ENCODE results near the gene TPRA1. TPM values are rescaled to one million over a fixed set of nuclear protein-coding genes. Genes with fewer than 3 reads are reported as not detected.

The TPRA1 gene
- total RNA-seq, 1 donor from 2014 or later = 41.6 TPM

DNA sequence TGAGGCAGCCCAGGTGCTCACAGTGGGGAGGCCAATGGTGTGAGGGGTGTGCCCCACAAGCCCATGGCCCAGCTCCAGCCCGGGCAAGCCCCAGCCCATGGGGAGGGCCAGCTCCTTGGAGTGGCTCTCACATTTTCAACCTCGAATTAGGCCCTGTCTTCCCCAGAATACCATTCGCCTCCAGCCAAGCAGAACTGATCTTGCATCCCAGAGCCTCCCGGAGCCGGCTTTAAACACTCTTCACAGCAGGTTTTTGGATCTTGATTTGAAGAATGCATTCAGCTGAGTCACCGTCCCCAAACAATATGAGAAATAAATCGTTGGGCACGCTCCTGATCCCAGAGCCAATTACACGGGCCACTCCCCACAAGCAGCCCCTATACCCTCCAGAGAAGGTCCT lies 23.7 kb downstream of the TPRA1 start:
- DNase-seq (ENCODE audit: low read depth) = no peak

DNA sequence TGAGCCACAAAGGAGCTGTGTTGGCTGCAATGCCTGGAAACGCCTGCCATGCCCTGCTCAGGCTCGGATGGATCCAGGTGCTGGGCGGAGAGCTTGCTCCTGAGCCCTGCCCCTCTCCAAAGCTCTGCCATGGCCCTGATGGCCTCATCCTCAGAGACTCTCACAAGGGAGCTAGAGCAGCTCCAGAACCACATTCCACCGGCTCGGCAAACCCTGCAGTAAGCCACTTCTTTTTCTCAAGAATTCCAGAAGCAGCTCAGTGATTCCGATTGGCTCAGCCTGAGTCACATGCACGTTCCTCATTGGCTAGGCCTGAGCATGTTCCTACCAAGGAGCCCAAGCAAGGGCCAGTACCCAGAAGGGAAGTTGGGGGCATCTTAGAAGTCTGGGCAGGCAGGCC lies 24.8 kb downstream of the TPRA1 start:
- no peak for DNase-seq (ENCODE audit: low read depth)

DNA sequence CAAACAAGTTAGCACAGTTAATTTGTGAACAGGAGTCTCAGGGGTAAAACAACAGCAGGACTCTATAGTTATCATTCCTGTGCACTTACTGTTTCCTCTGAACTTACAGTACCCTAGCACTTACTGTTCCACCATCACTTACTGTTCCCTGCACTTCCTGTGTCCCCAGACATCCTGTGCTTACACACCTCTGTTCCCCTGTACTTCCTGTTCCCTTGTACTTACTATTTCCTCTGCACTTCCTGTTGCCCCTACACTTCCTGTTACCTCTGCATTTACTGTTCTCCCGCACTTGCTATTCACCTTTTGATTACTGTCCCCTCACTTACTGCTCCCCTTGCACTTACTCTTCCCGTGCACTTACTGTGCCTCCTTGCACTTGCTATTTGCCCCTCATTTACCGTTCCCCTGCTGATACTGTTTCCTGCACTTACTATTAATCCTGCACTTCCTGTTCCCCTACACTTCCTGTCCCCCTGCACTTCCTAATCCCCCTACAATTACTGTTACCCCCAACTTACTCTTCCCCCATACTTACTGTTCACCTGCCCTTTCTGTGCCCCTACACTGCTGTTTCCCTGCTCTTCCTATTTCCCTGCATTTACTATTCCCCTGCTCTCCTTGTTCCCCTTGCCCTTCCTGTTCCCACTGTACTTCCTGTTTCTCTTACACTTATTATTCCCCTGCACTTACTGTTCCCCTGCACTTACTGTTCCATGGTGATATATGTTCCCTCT lies 30.3 kb downstream of the TPRA1 start:
- DNase-seq (ENCODE audit: low read depth) = no peak

DNA sequence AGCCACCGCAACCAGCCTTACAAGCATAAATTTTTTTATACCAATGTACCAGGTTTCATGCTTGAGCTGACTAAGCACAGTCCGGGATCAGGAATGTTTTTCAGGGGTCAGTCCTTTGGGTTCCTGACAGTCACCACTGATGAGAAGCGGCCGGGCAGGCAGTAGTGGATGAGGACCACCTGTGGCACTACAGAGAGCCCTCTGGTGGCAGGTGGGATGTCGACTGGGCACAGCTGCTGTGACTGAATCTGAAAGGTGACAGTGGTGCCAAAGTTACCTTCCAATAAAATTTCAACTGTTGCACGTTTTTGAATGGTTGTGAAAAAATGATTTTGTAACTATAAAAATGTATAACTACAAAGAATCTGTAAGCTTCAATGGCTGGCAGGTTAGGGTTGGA lies 34.0 kb downstream of the TPRA1 start:
- DNase-seq (ENCODE audit: low read depth) = no peak

DNA sequence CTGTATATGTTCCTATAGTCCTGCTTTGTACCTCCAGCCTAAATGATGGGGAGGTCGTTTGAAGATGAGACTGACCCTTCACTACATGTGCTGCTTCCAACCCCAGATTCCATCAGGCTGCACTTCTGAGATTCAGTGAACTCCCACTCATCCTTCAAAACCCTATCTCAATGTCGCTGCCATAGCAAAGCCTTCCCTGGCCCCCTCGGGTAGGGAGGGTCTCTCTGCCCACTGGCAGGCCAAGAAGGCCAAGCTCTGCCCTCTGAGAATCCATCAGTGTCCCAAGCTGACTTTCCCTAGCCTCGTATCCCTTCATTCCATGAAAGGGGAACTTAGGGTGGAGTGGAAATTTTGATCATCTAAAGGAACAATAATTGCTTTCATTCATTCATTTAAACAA lies 35.4 kb downstream of the TPRA1 start:
- DNase-seq (ENCODE audit: low read depth) = no peak

DNA sequence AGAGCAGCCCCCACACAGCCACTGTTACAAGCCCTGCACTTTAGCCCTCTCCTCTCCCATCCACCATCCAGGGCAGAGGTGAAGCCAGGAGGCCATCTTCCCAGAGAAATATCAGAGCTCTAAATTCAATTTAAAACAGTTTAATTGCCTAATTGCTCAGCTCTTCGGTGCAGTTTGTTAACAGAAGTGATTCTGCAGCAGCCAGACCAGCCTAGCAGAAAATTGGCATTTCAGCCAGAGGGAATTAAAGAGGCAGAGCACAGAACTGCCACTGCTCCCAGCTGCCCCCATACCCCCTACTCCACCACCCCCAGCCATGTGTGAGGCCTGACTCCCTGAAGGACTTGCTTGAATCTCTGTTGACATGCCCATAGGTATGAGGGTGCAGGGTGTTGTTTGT lies 38.5 kb downstream of the TPRA1 start:
- DNase-seq (ENCODE audit: low read depth) = no peak

DNA sequence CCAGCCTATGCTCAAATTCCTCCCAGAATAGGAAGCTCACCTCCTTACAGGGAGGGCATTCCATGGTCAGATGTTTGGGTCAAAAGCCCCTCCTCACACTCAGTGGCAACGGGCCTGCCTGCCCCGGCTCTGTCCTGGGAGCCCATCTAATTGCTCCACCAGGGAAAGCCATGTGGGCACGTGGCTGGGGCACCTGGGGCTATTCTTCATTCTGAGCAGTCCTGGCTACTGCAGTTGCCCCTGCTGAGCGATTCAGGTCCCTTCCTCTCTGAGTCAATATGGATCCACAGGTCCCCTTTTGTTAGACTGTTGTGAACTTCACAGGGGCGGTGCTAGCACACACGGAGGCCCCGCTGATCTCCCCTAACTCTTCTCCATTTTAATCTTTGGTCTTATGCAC lies 39.4 kb downstream of the TPRA1 start:
- DNase-seq (ENCODE audit: low read depth) = no peak

DNA sequence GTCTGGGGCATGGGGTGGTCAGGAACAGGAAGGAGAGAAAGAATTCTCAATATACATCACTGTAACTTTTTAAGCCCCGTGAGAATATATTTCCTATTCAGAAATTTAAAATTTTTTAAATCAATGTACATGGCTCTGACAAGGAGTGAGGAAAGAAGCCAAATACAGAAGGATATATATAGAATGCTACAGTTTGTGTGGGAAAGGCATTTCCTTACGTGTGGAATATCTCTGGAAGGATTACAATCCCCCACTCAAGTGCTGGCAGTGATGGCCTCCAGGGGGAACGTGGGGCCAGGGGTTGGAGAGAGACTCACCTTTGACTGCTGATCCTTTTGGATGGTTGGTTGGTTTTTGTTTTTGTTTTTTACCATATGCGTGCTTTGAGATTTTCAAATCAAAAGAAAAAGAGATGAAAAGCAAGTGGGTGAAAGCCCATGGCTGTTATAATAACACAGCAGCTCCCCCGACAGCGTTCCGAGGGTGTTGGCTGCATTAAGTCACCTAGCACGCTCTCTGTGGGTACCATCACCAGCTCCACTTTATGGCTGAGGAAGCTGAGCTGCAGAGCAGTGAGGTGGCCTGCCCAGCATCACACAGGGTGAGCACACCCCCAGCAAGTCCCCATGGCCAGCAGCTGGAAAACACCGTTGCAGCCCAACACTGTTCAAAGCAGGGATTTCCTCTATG lies 39.9 kb downstream of the TPRA1 start:
- no peak for DNase-seq (ENCODE audit: low read depth)

DNA sequence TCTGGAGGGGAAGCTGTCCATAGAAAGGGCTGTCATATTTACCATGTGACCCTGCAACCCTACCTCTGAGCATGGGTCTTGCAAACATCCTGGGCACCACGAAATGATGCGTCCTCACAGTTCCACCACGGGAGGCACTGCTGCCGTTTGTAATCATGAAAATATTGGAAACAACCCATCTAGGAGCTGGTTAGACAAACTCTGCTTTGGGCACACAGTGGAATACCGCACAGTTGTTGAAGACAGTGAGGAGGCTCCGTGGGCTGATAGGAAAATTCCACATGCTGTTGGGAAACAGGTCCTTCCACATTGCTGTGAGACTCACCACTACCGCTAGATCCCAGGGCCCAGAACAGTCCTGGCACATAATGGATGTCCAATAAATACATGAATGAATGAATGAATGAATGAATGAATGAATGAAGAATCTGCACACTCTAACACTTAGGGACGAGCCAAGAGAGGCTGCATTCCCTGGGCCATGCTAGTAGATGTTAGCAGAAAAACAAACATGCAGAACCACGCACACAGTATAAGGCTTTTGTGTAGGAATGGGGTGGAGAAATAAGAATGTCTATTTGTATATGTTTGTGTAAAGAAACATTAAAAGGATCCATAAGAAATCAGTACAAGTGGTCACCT lies 40.6 kb downstream of the TPRA1 start:
- peak; percentile 28 for DNase-seq (ENCODE audit: low read depth)

DNA sequence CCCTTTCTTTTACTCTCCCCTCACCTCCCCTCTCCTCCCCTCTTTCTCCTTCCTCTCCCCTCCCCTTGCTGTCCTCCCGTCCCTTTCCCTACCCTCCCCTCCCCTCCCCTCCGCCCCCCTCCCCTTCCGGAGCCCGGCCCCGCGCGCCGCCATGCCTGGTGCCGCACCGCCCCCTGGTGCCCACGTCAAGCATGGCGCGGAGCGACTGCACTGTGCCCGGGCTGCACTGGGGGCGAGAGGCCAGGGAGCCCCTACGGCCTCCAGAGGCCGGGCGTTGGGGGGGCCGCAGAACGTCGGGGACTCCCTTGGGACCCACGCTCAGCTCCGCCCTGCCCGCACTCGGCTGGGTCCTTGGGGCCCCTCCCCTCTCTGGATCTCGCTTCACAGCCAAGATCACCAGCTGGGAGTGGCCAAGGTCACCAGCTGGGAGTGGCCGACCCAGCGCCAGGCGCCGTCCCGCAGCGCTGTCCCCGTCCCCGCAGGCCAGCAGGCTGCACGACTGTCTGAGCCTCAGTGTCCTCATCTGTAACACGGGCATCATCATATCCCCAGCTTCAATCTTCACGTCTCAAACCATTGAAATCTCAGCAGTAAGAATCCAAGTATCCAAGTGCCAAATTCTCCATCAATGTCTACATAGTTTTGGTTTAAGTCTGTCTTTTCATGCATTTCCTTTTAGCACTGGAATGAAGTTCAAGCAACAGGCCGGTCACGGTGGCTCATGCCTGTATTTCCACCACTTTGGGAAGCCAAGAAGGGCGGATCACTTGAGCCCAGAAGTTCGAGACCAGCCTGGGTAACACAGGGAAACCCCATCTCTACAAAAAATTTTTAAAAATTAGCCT lies 42.5 kb downstream of the TPRA1 start:
- peak; percentile 78 for DNase-seq (ENCODE audit: low read depth)

DNA sequence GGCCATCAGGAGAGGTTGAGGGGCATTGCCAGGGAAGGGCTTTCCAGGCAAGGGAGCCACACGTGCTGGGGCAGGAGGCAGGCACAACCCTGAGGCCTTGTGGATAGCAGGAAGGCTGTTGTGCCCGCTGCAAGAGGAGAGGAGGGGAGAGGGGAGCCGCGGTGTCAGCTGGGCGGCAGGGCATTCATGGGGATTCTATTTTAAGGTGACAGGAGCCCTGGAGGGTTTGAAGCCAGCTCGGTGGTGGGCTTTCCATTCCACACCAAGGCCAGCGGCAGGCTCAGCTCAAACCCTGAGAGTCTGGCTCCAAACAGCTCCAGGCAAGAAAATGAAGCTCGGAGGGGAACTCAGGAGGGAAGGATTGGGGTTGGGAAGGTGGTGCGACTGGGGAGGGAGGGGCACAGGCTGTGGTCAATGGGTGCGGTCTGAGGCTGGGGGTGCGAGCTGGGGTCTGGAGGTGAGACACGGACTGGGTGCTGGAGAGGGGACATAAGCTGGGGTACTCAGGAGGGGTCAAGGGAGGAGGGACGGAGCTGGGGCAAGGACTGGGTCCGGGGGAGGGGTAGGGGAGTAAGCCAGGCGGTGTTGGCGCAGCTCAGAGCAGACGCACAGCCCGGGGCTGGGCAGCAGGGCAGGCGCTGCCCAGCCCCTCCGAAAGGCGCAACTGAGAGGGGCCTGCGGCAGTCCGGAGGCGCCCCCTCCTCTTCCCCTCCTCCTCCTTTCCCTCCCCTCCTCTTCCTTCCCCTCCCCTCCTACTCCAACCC lies 43.4 kb downstream of the TPRA1 start:
- DNase-seq (ENCODE audit: low read depth) = peak; percentile 61

DNA sequence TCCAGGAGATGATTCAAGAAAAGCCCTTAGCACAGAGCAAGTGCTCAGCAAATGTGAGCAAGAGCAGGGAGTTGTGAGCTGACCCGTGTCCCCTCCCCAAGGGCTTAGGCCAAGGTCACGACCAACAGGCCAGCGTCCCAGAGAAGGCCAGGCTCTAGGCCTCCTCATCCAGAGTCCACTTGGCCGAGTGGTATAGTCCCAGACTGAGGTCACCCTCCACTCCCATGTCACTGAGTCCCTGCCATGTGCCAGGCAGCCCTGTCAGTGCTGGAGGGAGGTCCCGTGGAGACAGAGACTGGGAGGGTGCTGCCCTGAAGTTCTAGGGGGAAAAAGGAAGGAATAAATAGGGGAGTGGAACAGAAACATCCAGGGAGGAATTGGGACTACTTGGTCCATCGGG lies 44.0 kb downstream of the TPRA1 start:
- DNase-seq (ENCODE audit: low read depth) = peak; percentile 7

DNA sequence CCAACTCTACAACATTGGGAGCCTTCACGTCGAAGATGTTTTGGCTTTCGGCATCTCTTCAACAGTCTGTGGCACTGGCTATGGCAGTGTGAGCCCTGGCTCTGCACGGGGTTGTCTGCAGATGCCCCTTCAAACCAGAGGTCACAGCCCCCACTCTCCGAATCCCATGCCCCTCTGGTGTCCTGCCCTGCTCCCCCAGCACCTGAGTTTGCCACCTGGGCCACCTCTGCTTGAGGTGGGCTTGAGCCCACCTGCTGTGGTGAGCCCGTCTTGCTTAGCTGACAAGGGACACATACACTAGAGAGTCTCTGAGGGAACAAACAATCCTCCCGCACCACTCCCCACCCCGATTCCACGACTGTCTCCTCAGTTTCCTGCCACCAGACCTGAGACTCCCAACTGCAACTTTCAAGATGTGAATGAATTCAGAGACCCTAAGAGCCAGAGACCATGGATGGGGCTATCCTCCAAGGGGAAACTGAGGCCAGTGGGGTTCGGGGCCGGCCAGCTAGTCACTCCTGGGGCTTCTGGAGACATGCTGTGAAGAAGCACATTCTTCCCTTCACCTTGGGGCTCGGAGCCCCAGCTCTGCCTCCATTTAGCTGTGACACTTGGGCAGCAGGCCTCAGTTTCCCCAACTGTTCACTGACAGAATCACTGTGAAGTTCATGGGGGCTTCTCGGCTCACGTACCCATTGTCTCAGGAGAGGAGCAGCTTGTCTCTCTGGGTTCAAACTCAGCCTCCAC lies 44.6 kb downstream of the TPRA1 start:
- no peak for DNase-seq (ENCODE audit: low read depth)

DNA sequence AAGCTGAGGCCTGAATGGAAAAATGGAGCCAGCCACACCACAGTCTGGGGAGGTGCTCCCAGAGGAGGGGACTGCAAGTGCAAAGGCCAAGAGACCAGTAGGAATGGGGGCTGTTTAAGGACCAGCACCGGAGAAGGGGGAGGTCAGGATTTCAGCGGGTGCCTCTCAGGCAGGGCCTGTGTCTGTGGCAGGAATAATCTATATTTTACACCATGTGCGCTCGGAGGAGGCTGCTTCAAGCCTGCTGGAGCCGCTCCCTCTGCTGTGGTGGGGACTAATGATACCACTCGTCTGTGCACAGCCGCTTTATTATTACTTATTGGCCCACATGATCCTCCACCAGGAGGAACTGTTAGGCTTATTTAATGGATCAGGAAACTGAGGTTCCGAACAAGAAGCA lies 45.3 kb downstream of the TPRA1 start:
- no peak for DNase-seq (ENCODE audit: low read depth)

DNA sequence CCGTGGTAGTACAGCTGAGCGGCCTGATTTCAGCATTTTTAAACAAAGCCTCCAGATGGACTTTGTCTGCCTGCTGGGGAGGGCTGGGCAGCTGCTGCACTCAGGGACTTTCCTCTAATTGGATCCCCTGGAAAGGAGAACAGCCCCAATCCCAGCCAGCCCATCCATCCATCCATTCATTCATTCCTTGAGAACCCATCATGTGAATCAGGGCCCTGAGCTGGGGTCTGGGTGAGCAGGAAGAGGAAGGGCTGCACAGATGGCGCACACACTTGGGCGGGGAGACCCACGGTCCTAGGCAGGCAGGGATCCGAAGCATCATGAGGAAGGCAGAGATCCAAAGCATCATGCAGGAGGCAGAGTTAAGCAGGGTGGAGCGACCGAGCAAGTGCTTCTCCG lies 45.7 kb downstream of the TPRA1 start:
- no peak for DNase-seq (ENCODE audit: low read depth)

DNA sequence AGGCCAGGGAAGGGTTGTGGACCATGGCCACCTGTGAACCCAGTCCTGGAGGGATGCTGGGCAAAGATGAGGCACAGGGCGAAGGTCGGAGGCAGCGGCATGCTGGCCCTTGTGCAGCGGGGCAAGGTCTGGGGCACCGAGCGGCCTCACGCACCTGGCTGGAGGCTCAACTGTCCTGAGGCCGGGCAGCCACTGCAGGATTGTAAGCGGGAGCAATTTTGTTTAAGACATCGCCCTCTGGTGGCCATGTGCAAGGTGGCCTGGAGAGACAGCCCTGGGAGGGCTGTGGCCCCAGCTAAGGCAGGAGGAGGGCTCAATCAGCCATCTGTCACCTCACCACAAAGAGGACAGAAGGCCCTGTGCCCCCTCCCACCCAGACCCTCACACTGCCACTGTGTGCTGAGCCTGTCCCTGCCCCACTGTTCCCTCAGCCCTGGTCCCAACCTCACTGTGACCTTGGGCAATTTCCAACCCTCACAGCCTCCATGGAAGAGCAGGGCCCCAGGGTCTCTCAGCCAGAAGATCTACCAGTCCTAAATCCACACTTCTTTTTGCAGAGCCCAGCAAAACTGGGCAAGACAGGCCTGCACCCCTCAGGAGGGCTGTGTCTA lies 46.2 kb downstream of the TPRA1 start:
- DNase-seq (ENCODE audit: low read depth) = peak; percentile 77

DNA sequence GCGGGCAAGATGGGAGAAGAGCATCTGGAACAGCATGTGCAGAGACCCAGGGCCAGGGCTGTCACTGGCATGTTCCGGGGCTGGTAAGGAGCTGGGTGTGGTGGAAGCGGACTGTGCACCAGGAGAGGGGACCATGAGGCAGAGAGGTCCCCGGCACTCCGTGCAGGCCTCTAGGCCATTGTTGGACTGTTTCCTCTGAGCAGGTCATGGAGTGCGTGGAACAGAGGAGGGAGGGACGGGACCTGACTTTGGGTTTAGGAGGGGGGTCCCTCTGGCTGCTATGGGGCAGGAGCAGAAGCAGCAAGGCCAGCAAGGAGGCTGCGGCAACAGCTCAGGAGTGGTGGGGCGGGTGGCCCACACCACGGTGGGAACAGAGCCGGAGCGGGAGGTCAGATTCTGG lies 47.1 kb downstream of the TPRA1 start:
- no peak for DNase-seq (ENCODE audit: low read depth)

DNA sequence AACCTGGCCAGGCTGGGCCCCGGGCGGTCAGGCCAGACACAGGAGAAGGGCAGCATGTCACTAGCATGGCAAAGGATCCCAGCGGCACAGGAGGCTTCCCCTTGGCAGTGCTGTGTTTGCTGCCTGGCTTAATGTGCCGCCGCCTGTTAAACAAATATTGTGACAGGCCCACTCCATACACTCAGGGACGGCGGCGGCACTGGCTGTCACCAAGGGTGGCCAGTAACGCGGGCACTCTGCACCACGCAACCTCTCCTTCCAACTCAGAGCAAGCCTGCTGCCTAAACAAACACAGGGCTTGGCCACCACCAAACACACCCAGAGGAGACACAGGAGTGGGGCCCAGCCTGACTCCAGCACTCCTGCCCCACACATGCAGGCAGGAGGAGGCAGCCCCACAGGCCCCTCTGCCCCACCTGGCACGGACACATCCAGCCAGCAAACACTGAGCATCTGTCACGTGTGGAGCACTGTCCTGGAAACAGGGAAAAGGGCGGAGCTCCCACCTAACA lies 48.0 kb downstream of the TPRA1 start:
- no peak for DNase-seq (ENCODE audit: low read depth)

DNA sequence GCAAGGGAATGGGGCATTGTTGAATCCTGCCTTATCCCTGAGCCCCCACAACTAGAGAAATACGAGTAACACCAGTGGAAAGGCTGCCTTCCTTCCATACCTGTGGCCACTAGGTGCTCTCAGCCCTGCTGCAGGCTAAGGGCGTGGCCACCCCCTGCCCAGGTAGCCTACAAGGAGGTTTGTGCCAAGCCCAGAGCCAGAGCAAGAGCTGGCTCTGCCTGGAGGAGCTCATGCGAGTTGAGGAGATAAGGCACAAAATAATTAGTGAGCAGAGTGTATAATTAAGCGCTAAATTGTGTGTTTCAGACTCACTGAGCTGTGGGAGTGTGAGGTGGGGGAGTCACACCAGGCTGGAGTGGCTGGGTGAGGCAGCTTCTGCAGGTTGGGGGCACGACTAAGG lies 49.2 kb downstream of the TPRA1 start:
- DNase-seq (ENCODE audit: low read depth) = no peak

Measured in myocyte (in vitro differentiated cells).